GM18861 (cell line): Measurements from ENCODE around the gene BCKDK.
"Not testable (repeated sequence)": the region's sequence is repeated elsewhere in the genome, so short reads cannot be mapped to it uniquely, and the experiment has no call there.

ENCODE experiments used
- ATAC-seq: cut with Tn5 transposase; IDR thresholded peaks from one replicate; pipeline ENCODE4 v1.9.1; 2021; ENCODE audit not compliant: unreplicated experiment

Gene BCKDK

GRCh38 chr16:31120129-31120528, 11.9 kb downstream of the BCKDK start:
- ATAC-seq = no peak

- ATAC-seq = no peak
Observed at GRCh38 chr16:31125844-31126243, 17.7 kb downstream of the BCKDK start.

- ATAC-seq = no peak
Observed at GRCh38 chr16:31127182-31127581, 19.0 kb downstream of the BCKDK start.

- no peak for ATAC-seq
Observed at GRCh38 chr16:31128711-31129567, 20.8 kb downstream of the BCKDK start.

GRCh38 chr16:31129568-31130335, 21.6 kb downstream of the BCKDK start:
- ATAC-seq = no peak

- no peak for ATAC-seq
Observed at GRCh38 chr16:31130336-31130891, 22.2 kb downstream of the BCKDK start.

GRCh38 chr16:31130899-31131298, 22.7 kb downstream of the BCKDK start:
- ATAC-seq = no peak

GRCh38 chr16:31131416-31131815, 23.2 kb downstream of the BCKDK start:
- ATAC-seq = no peak

- no peak for ATAC-seq
Observed at GRCh38 chr16:31131841-31132271, 23.7 kb downstream of the BCKDK start.

- no peak for ATAC-seq
Observed at GRCh38 chr16:31132303-31132979, 24.3 kb downstream of the BCKDK start.

- ATAC-seq = no peak
Observed at GRCh38 chr16:31133046-31133501, 24.9 kb downstream of the BCKDK start.

- ATAC-seq = no peak
Observed at GRCh38 chr16:31134091-31134571, 25.9 kb downstream of the BCKDK start.

GRCh38 chr16:31134625-31135534, 26.7 kb downstream of the BCKDK start:
- ATAC-seq = no peak

- ATAC-seq = no peak
Observed at GRCh38 chr16:31135535-31136286, 27.5 kb downstream of the BCKDK start, which contains the start of gene PRSS8. TSS of gene PRSS8 (minus strand) at chr16:31135727. CDS start at chr16:31135498, 229 bp downstream.

GRCh38 chr16:31136287-31136662, 28.1 kb downstream of the BCKDK start:
- ATAC-seq = no peak

GRCh38 chr16:31136822-31137499, 28.8 kb downstream of the BCKDK start:
- ATAC-seq = not testable (repeated sequence)

GRCh38 chr16:31138621-31139578, 30.7 kb downstream of the BCKDK start:
- ATAC-seq = no peak
